ENCODE data around the gene ENTPD1.

ENTPD1 gene

GRCh38 chr10:95785942-95786669 lies 30.1 kb downstream of the ENTPD1 start:
- no peak overlapping the region for H3K4me3 ChIP-seq (IDR thresholded peaks at IDR 0.05; ENCODE audit: insufficient read depth, low read depth, low read length)

GRCh38 chr10:95787447-95787846 lies 31.5 kb downstream of the ENTPD1 start:
- Histone ChIP-seq H3K4me1 (ENCODE audit: low read depth, poor library complexity, severe bottlenecking) (no peaks in the 10 kb centered on the region), H3K36me3 (ENCODE audit: insufficient read depth) (no peaks in the 10 kb centered on the region), H4K20me1 (ENCODE audit: insufficient read depth) (no peaks in the 10 kb centered on the region), H2AFZ (ENCODE audit: low read depth) (no peak overlapping the region), H3K27ac (no peak overlapping the region), H3K27me3 (ENCODE audit: insufficient read depth, low read depth) (no peaks in the 10 kb centered on the region), H3K4me3 (IDR thresholded peaks at IDR 0.05; ENCODE audit: insufficient read depth, low read depth, low read length) (no peak overlapping the region), H3K79me2 (ENCODE audit: insufficient read depth, low read depth) (no peaks in the 10 kb centered on the region), H3K9ac (no peak overlapping the region), H3K4me2 (no peak overlapping the region)
- no peak for TF ChIP-seq CTCF (conservative IDR thresholded peaks at IDR 0.05; ENCODE audit: low read depth, low read length)

More at GRCh38 chr10:95785942-95786669, 30.1 kb downstream of the ENTPD1 start:
- Histone ChIP-seq H3K36me3 (ENCODE audit: insufficient read depth) (no peaks in the 10 kb centered on the region), H3K27ac (no peak overlapping the region), H3K4me1 (ENCODE audit: low read depth, poor library complexity, severe bottlenecking) (no peaks in the 10 kb centered on the region), H2AFZ (ENCODE audit: low read depth) (no peak overlapping the region), H3K4me2 (no peak overlapping the region), H4K20me1 (ENCODE audit: insufficient read depth) (no peaks in the 10 kb centered on the region), H3K79me2 (ENCODE audit: insufficient read depth, low read depth) (no peaks in the 10 kb centered on the region), H3K27me3 (ENCODE audit: insufficient read depth, low read depth) (no peaks in the 10 kb centered on the region), H3K9ac (no peak overlapping the region)
- no peak for TF ChIP-seq CTCF (conservative IDR thresholded peaks at IDR 0.05; ENCODE audit: low read depth, low read length)

- no peaks in the 10 kb centered on the region for H4K20me1 ChIP-seq (ENCODE audit: insufficient read depth)
- H3K36me3 ChIP-seq (ENCODE audit: insufficient read depth): no peaks in the 10 kb centered on the region
- H3K27me3 ChIP-seq (ENCODE audit: insufficient read depth, low read depth): no peaks in the 10 kb centered on the region
- no peak for TF ChIP-seq CTCF (conservative IDR thresholded peaks at IDR 0.05; ENCODE audit: low read depth, low read length)
- no peak overlapping the region for H3K4me2 ChIP-seq
- H3K27ac ChIP-seq: no peak overlapping the region
- H3K79me2 ChIP-seq (ENCODE audit: insufficient read depth, low read depth): no peaks in the 10 kb centered on the region
- no peak overlapping the region for H3K4me3 ChIP-seq (IDR thresholded peaks at IDR 0.05; ENCODE audit: insufficient read depth, low read depth, low read length)
- no peak overlapping the region for H3K9ac ChIP-seq
- no peak overlapping the region for H2AFZ ChIP-seq (ENCODE audit: low read depth)
- H3K4me1 ChIP-seq (ENCODE audit: low read depth, poor library complexity, severe bottlenecking): no peaks in the 10 kb centered on the region
These were observed 32.9 kb downstream of the ENTPD1 start for GRCh38 chr10:95788830-95789229.

GRCh38 chr10:95789902-95790301 lies 33.9 kb downstream of the ENTPD1 start:
- Histone ChIP-seq H3K79me2 (ENCODE audit: insufficient read depth, low read depth) (no peaks in the 10 kb centered on the region), H3K4me3 (IDR thresholded peaks at IDR 0.05; ENCODE audit: insufficient read depth, low read depth, low read length) (no peak overlapping the region), H3K4me2 (no peak overlapping the region), H3K4me1 (ENCODE audit: low read depth, poor library complexity, severe bottlenecking) (no peaks in the 10 kb centered on the region), H2AFZ (ENCODE audit: low read depth) (no peak overlapping the region), H3K27me3 (ENCODE audit: insufficient read depth, low read depth) (no peaks in the 10 kb centered on the region), H3K9ac (no peak overlapping the region), H3K27ac (no peak overlapping the region), H3K36me3 (ENCODE audit: insufficient read depth) (no peaks in the 10 kb centered on the region), H4K20me1 (ENCODE audit: insufficient read depth) (no peaks in the 10 kb centered on the region)
- no peak for TF ChIP-seq CTCF (conservative IDR thresholded peaks at IDR 0.05; ENCODE audit: low read depth, low read length)
